Fibroblast of lung (primary cell): ENCODE results near the gene FBXO3.

Experiments used
- EZH2 ChIP-seq: IDR thresholded peaks from 2 replicates; pipeline ENCODE4 v1.5.1; 2012; ENCODE audit warnings: low read length, control low read depth, mild to moderate bottlenecking; ENCODE audit errors: missing control alignments
- TF ChIP-seq, protein P1 (sequence below), 2 donors: IDR thresholded peaks in 1 of 2; conservative IDR thresholded peaks in 1 of 2; 1 replicate in 1 of 2; 2 replicates in 1 of 2; pipeline ENCODE4 v1.5.1; 2011 to 2012; ENCODE audit warnings: low read length in 2 of 2, control low read depth in 1 of 2, inconsistent platforms in 1 of 2, low read depth in 1 of 2, mild to moderate bottlenecking in 1 of 2

DNA sequence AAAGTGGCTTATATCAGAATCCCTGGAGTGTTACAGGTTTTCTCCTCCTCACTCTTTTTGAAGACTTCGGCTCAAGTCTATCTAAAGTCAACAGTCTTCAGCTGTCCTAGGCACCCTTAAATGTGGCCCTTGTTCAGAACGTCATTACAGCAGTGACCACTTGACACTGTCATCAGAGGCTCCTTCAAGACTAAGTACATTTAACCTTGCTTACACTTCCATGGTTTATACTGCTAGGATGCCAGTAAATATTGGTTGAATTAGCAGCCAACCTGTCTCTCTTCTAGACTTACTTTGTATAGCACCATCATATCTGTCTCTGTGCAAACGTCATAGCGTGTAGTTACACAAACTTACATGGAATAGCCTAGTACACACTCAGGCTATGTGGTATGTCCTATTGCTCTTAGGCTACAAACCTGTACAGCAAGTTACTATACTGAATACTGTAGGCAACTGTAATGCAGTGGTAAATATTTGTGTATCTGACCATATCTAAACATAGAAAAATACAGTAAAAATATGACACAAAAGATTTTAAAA lies 60.4 kb downstream of the FBXO3 start:
- TF ChIP-seq, protein P1, sequence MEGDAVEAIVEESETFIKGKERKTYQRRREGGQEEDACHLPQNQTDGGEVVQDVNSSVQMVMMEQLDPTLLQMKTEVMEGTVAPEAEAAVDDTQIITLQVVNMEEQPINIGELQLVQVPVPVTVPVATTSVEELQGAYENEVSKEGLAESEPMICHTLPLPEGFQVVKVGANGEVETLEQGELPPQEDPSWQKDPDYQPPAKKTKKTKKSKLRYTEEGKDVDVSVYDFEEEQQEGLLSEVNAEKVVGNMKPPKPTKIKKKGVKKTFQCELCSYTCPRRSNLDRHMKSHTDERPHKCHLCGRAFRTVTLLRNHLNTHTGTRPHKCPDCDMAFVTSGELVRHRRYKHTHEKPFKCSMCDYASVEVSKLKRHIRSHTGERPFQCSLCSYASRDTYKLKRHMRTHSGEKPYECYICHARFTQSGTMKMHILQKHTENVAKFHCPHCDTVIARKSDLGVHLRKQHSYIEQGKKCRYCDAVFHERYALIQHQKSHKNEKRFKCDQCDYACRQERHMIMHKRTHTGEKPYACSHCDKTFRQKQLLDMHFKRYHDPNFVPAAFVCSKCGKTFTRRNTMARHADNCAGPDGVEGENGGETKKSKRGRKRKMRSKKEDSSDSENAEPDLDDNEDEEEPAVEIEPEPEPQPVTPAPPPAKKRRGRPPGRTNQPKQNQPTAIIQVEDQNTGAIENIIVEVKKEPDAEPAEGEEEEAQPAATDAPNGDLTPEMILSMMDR (conservative IDR thresholded peaks at IDR 0.05 in 1 of 2, IDR thresholded peaks at IDR 0.05 in 1 of 2; ENCODE audit: low read depth in 1 of 2, low read length in 2 of 2) = no peak
- TF ChIP-seq EZH2 = no peak
